Measurements from ENCODE around the gene PARD6A.

The PARD6A gene

DNA sequence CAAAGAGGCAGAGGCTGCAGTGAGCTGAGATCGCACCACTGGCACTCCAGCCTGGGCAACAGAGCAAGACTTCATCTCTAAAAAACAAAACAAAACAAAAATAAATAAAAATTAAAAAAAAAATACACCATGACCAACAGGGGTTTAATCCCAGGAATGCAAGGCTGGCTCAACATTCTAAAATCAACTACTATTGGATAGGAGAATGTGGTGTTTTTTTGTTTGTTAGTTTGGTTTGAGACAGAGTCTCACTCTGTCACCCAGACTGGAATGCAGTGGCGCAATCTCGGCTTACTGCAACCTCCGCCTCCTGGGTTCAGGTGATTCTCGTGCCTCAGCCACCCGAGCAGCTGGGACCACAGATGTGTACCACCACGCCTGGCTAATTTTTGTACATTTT, 38.5 kb downstream of the PARD6A start:
- Histone ChIP-seq H3K14ac (ENCODE audit: low read length in 2 of 2) (no peak overlapping the region), H3K79me1 (replicated peaks; ENCODE audit: low read length, poor library complexity, severe bottlenecking) (peaks cover 27% of the 10 kb centered on the region), H4K8ac (ENCODE audit: low read length) (no peak overlapping the region), H3K9ac (ENCODE audit: low read length) (no peak overlapping the region), H3K4me3 (ENCODE audit: insufficient read depth in 1 of 2, low read depth in 1 of 2, low read length in 2 of 2) (no peak overlapping the region), H2AFZ (ENCODE audit: low read depth, low read length) (no peak overlapping the region), H2BK12ac (ENCODE audit: low read length in 2 of 2) (no peak overlapping the region), H2BK15ac (ENCODE audit: low read depth, poor library complexity, severe bottlenecking) (no peak overlapping the region), H3K36me3 (ENCODE audit: control insufficient read depth in 1 of 2, insufficient read depth in 2 of 2, low read depth in 1 of 2, low read length in 2 of 2) (peaks cover 15 to 18% of the 10 kb centered on the region in 2 experiments), H2BK5ac (ENCODE audit: low read depth, low read length, poor library complexity, severe bottlenecking) (no peak overlapping the region), H3K4me2 (ENCODE audit: low read length, poor library complexity, severe bottlenecking) (no peak overlapping the region), H4K91ac (ENCODE audit: low read length) (no peak overlapping the region), H3K27me3 (ENCODE audit: control insufficient read depth in 1 of 2, insufficient read depth in 1 of 2, low read length in 2 of 2) (no peaks in the 10 kb centered on the region), H3K23ac (ENCODE audit: low read length in 2 of 2) (no peak overlapping the region), H2AK5ac (ENCODE audit: low read length, severe bottlenecking) (no peak overlapping the region), H3K18ac (ENCODE audit: low read depth in 1 of 2, low read length in 2 of 2) (no peak overlapping the region), H3K4ac (ENCODE audit: low read depth in 1 of 2, low read length in 2 of 2) (no peak overlapping the region), H2BK120ac (ENCODE audit: low read depth, low read length) (no peak overlapping the region), H3K27ac (ENCODE audit: low read length, poor library complexity, severe bottlenecking) (no peak overlapping the region), H3K9me3 (ENCODE audit: control insufficient read depth, low read length) (no peaks in the 10 kb centered on the region), H3K4me1 (ENCODE audit: control insufficient read depth, insufficient read depth, low read depth, low read length) (no peaks in the 10 kb centered on the region)
- 99% methylated on average over 7 of the region's 7 CpGs for WGBS
- DNase-seq = no peak

DNA sequence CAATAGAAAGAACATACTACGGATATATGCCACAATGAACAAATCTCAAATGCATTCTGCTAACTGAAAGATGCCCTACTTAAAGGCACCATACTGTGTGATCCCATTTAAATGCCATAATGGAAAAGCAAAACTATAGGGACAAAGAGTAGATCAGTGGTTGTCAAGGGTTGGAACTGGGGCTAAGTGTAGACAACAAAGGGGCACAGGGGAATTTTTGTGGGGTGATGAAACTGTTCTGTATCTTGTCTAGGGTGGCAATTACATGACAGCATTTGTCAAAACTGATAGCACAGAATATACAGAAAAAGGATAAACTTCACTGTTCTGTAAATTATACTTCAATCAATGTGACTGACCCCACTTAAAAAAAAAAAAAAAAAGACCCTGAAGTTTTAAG, 40.7 kb downstream of the PARD6A start:
- Histone ChIP-seq H2BK12ac (ENCODE audit: low read length in 2 of 2) (no peak overlapping the region), H3K9me3 (ENCODE audit: control insufficient read depth, low read length) (no peaks in the 10 kb centered on the region), H2BK120ac (ENCODE audit: low read depth, low read length) (no peak overlapping the region), H2AFZ (ENCODE audit: low read depth, low read length) (no peak overlapping the region), H2AK5ac (ENCODE audit: low read length, severe bottlenecking) (no peak overlapping the region), H3K4ac (ENCODE audit: low read depth in 1 of 2, low read length in 2 of 2) (no peak overlapping the region), H2BK15ac (ENCODE audit: low read depth, poor library complexity, severe bottlenecking) (no peak overlapping the region), H3K27ac (ENCODE audit: low read length, poor library complexity, severe bottlenecking) (no peak overlapping the region), H3K9ac (ENCODE audit: low read length) (no peak overlapping the region), H3K18ac (ENCODE audit: low read depth in 1 of 2, low read length in 2 of 2) (no peak overlapping the region), H4K8ac (ENCODE audit: low read length) (no peak overlapping the region), H3K14ac (ENCODE audit: low read length in 2 of 2) (no peak overlapping the region), H3K36me3 (ENCODE audit: control insufficient read depth in 1 of 2, insufficient read depth in 2 of 2, low read depth in 1 of 2, low read length in 2 of 2) (peaks cover 15 to 22% of the 10 kb centered on the region in 2 experiments), H3K4me3 (ENCODE audit: insufficient read depth in 1 of 2, low read depth in 1 of 2, low read length in 2 of 2) (no peak overlapping the region), H3K23ac (ENCODE audit: low read length in 2 of 2) (no peak overlapping the region), H3K4me1 (ENCODE audit: control insufficient read depth, insufficient read depth, low read depth, low read length) (no peaks in the 10 kb centered on the region), H4K91ac (ENCODE audit: low read length) (no peak overlapping the region), H3K27me3 (ENCODE audit: control insufficient read depth in 1 of 2, insufficient read depth in 1 of 2, low read length in 2 of 2) (no peaks in the 10 kb centered on the region), H3K79me1 (replicated peaks; ENCODE audit: low read length, poor library complexity, severe bottlenecking) (peaks cover 27% of the 10 kb centered on the region), H3K4me2 (ENCODE audit: low read length, poor library complexity, severe bottlenecking) (no peak overlapping the region), H2BK5ac (ENCODE audit: low read depth, low read length, poor library complexity, severe bottlenecking) (no peak overlapping the region)
- no peak for DNase-seq
- WGBS = 86% methylated on average over 1 of the region's 1 CpG

DNA sequence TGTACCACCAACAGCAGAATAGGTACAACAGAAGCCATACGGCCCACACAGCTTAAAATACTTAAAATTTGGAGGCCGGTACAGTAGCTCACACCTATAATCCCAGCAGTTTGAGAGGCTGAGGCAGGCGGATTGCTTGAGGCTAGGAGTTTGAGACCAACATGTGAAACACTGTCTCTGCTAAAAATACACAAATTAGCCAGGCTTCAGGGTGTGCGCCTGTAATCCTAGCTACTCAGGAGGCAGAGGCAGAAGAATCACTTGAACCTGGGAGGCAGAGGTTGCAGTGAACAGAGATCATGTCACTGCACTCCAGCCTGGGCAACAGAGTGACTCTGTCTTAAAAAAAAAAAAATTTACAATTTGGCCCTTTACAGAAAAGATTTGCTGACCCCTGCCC, 41.4 kb downstream of the PARD6A start:
- Histone ChIP-seq H2BK5ac (ENCODE audit: low read depth, low read length, poor library complexity, severe bottlenecking) (no peak overlapping the region), H2BK15ac (ENCODE audit: low read depth, poor library complexity, severe bottlenecking) (no peak overlapping the region), H2BK12ac (ENCODE audit: low read length in 2 of 2) (no peak overlapping the region), H3K4me1 (ENCODE audit: control insufficient read depth, insufficient read depth, low read depth, low read length) (no peaks in the 10 kb centered on the region), H3K23ac (ENCODE audit: low read length in 2 of 2) (no peak overlapping the region), H3K79me1 (replicated peaks; ENCODE audit: low read length, poor library complexity, severe bottlenecking) (peaks cover 22% of the 10 kb centered on the region), H2BK120ac (ENCODE audit: low read depth, low read length) (no peak overlapping the region), H3K27ac (ENCODE audit: low read length, poor library complexity, severe bottlenecking) (no peak overlapping the region), H2AK5ac (ENCODE audit: low read length, severe bottlenecking) (no peak overlapping the region), H4K91ac (ENCODE audit: low read length) (no peak overlapping the region), H3K36me3 (ENCODE audit: control insufficient read depth in 1 of 2, insufficient read depth in 2 of 2, low read depth in 1 of 2, low read length in 2 of 2) (peaks cover 15 to 19% of the 10 kb centered on the region in 2 experiments), H4K8ac (ENCODE audit: low read length) (no peak overlapping the region), H3K9me3 (ENCODE audit: control insufficient read depth, low read length) (no peaks in the 10 kb centered on the region), H3K9ac (ENCODE audit: low read length) (no peak overlapping the region), H3K4ac (ENCODE audit: low read depth in 1 of 2, low read length in 2 of 2) (no peak overlapping the region), H2AFZ (ENCODE audit: low read depth, low read length) (no peak overlapping the region), H3K14ac (ENCODE audit: low read length in 2 of 2) (no peak overlapping the region), H3K18ac (ENCODE audit: low read depth in 1 of 2, low read length in 2 of 2) (no peak overlapping the region), H3K27me3 (ENCODE audit: control insufficient read depth in 1 of 2, insufficient read depth in 1 of 2, low read length in 2 of 2) (no peaks in the 10 kb centered on the region), H3K4me3 (ENCODE audit: insufficient read depth in 1 of 2, low read depth in 1 of 2, low read length in 2 of 2) (no peak overlapping the region), H3K4me2 (ENCODE audit: low read length, poor library complexity, severe bottlenecking) (no peak overlapping the region)
- DNase-seq = no peak
- WGBS = 96% methylated on average over 4 of the region's 4 CpGs

DNA sequence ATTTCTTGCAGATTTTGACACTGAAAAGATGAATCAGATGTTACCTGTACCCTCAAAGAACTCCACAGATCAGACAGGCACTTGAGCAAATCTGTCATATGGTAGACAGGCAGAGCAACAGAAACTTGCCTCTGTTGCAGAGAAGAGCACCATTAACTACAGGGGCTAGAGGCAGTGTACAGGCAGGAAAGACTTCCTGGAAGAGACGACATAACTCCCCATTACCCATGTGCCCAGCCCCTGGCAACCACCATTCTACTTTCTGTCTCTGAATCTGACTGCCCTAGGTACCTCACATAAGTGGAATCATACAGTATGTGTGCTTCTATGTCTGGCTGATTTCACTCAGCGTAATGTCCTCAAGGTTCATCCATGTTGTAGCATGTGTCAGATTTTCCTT, 42.9 kb downstream of the PARD6A start:
- no peak overlapping the region for H4K91ac ChIP-seq (ENCODE audit: low read length)
- H3K4me1 ChIP-seq (ENCODE audit: control insufficient read depth, insufficient read depth, low read depth, low read length) = no peaks in the 10 kb centered on the region
- no peak for DNase-seq
- no peak overlapping the region for H3K9ac ChIP-seq (ENCODE audit: low read length)
- H3K9me3 ChIP-seq (ENCODE audit: control insufficient read depth, low read length) = no peaks in the 10 kb centered on the region
- no peak overlapping the region for H2BK120ac ChIP-seq (ENCODE audit: low read depth, low read length)
- H3K14ac ChIP-seq (ENCODE audit: low read length in 2 of 2) = peak overlapping the region in 1 of 2 experiments; percentile 26
- H2BK12ac ChIP-seq (ENCODE audit: low read length in 2 of 2) = no peak overlapping the region
- H3K36me3 ChIP-seq (ENCODE audit: control insufficient read depth in 1 of 2, insufficient read depth in 2 of 2, low read depth in 1 of 2, low read length in 2 of 2) = peaks cover 7 to 11% of the 10 kb centered on the region in 2 experiments
- H3K4me2 ChIP-seq (ENCODE audit: low read length, poor library complexity, severe bottlenecking) = no peak overlapping the region
- H3K4me3 ChIP-seq (ENCODE audit: insufficient read depth in 1 of 2, low read depth in 1 of 2, low read length in 2 of 2) = no peak overlapping the region
- H2BK5ac ChIP-seq (ENCODE audit: low read depth, low read length, poor library complexity, severe bottlenecking) = no peak overlapping the region
- H3K79me1 ChIP-seq (replicated peaks; ENCODE audit: low read length, poor library complexity, severe bottlenecking) = peaks cover 24% of the 10 kb centered on the region
- H3K27ac ChIP-seq (ENCODE audit: low read length, poor library complexity, severe bottlenecking) = no peak overlapping the region
- H2BK15ac ChIP-seq (ENCODE audit: low read depth, poor library complexity, severe bottlenecking) = no peak overlapping the region
- no peak overlapping the region for H3K4ac ChIP-seq (ENCODE audit: low read depth in 1 of 2, low read length in 2 of 2)
- H2AFZ ChIP-seq (ENCODE audit: low read depth, low read length) = no peak overlapping the region
- H3K18ac ChIP-seq (ENCODE audit: low read depth in 1 of 2, low read length in 2 of 2) = no peak overlapping the region
- H2AK5ac ChIP-seq (ENCODE audit: low read length, severe bottlenecking) = no peak overlapping the region
- H3K27me3 ChIP-seq (ENCODE audit: control insufficient read depth in 1 of 2, insufficient read depth in 1 of 2, low read length in 2 of 2) = no peaks in the 10 kb centered on the region
- no peak overlapping the region for H3K23ac ChIP-seq (ENCODE audit: low read length in 2 of 2)
- 96% methylated on average over 2 of the region's 2 CpGs for WGBS
- H4K8ac ChIP-seq (ENCODE audit: low read length) = no peak overlapping the region

Data from mesenchymal stem cell (in vitro differentiated cells and primary cell).